GM12873 (cell line): Measurements from ENCODE around the gene KCNMA1.

Source experiments
- TF ChIP-seq, protein P1 (sequence below): IDR thresholded peaks from 2 replicates; pipeline ENCODE4 v1.5.1; 2012; ENCODE audit warnings: low read depth, mild to moderate bottlenecking, moderate library complexity, low read length, control low read depth; ENCODE audit not compliant: insufficient read depth; ENCODE audit errors: missing control alignments

KCNMA1 gene

DNA sequence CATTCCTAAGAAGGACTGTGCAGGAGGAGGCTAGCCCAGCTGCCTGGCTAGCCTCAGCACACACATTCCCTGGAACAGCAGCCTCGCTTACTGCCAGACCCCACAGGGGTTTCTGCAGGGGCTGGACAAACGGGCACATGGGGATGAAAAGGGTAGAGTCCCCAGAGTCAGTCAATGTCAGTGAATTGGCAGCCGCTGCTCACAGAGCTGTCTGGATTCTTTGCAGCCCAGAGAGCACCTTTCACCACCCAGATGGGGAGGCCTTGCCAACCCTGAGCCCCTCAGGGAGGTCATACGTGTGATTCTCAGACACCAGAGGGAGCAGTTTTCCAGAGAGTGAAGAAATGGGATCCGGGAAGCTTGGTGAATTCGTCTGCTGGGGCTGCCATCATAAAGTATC, 143.3 kb downstream of the KCNMA1 start:
- TF ChIP-seq, protein P1, sequence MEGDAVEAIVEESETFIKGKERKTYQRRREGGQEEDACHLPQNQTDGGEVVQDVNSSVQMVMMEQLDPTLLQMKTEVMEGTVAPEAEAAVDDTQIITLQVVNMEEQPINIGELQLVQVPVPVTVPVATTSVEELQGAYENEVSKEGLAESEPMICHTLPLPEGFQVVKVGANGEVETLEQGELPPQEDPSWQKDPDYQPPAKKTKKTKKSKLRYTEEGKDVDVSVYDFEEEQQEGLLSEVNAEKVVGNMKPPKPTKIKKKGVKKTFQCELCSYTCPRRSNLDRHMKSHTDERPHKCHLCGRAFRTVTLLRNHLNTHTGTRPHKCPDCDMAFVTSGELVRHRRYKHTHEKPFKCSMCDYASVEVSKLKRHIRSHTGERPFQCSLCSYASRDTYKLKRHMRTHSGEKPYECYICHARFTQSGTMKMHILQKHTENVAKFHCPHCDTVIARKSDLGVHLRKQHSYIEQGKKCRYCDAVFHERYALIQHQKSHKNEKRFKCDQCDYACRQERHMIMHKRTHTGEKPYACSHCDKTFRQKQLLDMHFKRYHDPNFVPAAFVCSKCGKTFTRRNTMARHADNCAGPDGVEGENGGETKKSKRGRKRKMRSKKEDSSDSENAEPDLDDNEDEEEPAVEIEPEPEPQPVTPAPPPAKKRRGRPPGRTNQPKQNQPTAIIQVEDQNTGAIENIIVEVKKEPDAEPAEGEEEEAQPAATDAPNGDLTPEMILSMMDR, result no peak

DNA sequence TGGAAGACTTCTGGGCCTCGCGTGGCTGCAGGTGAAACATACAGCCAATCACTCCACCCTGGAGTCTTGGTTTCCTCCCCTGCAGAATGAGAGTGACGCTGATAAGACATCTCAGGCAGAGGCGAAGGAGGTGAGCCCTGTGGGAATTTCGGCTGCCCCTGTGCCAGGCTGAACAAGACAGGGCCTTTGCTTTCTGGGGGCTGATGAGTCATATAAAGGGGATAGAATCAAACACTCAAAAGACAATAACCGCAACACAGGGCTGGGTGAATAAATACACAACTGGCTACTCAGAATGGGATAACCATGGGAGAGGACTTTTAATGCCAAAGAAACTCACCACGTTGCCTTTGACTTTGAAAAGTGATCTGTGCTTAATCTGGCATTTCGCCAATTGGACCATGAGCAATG, 143.8 kb downstream of the KCNMA1 start:
- TF ChIP-seq, protein P1, result no peak

DNA sequence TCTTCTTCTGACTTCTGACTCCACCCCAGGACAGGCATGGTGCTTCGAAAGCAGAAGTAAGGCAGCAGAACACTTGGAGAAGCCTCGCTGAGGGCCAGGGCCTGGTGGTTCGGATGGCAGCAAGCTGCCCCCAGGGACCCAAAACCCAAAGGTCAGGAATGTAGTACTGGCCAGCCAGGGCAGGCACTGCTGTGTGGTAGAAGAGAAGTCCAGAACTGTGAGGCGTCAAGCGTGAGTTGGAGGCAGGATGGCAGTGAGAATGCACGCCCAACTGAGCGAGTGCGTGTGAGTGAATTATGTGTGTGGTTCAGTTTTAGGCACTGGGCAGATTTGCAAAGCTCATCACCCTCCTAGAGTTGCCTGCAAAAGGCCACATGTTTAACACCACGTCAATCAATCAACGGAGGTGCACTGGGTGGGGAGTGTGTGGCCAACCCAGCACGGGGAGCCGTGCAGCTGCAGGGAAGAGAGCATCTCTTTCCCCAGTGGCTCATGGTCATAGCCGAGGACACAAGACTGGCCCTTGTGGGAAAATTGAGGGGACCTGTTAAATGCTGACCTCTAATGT, 144.3 kb downstream of the KCNMA1 start:
- TF ChIP-seq, protein P1, result no peak

DNA sequence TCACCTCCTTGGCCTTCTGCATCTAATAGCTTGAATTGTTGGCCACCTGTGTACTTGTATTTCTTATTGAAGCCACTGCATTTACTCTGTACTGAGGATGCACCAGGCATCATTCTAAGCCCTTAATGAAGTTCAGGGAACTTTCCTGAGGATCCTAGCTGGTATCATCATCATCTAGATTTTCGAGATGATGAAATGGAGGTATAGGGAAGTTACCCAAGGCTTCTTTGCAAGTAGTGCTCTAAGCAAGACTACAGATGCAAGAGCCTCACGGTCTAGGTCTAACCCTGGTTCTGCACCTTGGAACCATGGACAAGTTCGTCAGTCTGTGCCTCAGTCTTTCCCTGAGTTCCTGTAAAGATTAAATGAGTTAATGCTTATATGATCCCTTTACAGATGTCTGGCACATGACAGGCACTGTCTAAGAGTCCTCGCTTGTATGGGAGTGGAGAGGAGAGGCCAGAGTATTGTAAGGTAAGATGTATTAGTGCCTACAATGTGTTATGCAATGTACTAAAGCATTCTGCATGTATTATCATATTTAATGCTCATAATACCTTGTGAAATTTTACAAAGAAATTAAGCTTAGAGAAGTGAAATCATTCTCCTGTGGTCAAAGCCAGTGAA, 145.1 kb downstream of the KCNMA1 start:
- TF ChIP-seq, protein P1, result no peak

DNA sequence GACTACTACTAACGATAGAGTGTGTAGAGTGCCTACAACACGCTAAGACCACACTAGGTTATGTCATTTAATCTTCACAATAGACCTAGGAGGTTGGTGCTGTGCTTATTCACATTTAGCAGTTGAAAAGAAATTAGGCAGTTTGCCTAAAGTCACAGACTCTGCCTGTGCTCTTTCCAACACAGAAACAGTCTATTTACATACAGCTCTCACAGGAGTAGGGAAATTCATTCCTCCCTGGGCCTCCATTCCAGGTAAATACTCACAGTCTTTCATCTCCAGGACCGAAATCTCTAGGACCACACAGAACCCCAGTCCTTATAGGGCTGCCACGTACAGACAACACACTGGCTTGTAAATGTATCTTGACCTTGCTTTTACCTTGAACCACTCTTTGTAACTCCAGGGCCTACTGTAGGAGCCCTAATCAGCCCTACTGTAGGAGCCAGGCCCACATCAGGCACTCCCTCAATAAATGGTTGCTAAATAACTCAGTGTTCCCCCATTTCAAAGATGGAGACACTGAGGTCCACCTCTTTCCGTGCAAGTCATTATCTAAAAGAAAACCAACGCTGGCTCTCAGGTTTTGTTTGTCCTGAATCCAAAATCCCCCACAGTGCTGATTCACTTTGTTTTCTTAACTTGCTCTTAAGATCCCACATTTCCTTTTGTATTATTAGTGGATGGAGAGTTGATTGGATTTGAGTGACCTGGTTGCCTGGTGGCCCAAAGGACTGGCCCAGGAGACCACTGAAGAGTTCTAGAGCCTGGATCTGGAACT, 146.9 kb downstream of the KCNMA1 start:
- TF ChIP-seq, protein P1, result no peak

DNA sequence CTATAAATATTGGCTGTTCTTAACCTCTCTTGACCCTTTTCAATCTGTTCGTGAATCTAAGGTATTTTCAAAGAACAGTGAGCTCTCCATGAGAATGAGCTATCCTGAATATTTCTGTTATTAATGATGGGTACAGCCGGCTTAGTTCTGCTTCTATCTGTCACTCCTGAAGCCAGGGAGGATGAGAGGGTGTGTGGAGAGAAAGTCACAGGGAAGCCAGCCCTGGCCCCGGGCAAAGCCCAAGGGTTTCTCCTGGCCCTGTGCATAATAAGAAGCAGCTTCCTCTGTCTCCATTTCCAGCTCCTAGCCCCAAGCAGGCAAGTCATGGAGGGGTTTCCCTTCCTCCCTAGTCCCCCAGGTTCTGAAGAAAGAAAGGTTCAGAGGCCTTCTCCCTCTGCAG, 151.1 kb downstream of the KCNMA1 start:
- TF ChIP-seq, protein P1, result no peak

DNA sequence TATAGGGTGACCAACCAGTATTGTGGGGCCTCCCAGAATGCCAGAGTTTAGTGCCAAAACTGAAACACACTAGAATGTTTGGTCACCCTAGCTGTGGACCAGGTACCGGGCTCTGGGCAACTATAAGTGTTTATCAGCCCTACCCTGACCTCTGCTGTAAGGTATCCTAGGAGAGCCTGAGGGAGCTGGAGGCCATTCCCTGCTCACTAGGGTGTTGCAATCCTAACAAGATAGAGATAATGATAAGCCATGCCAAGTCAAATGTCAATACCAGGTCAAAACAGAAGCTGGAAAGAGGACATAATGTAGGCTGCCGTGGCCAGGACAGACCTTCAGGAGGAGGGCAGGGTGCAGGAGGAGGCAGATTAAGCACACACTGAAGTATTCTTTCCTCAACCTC, 151.8 kb downstream of the KCNMA1 start:
- TF ChIP-seq, protein P1, result no peak
